Measurements from ENCODE around the gene GOLGA6C.
"Not testable (repeated sequence)": the region's sequence is repeated elsewhere in the genome, so short reads cannot be mapped to it uniquely, and the experiment has no call there.

Gene GOLGA6C

GRCh38 chr15:75223688-75224087 is 34.4 kb upstream of the GOLGA6C start:
- ChIA-PET POLR2A (ENCODE audit: low non-redundant PET) (no interaction called here), CTCF (no interaction called here)
- no peak overlapping the region for H3K27ac ChIP-seq
- no peak for DNase-seq (ENCODE audit: low spot score)
- no peak for TF ChIP-seq CTCF (conservative IDR thresholded peaks at IDR 0.05; ENCODE audit: low read depth)

GRCh38 chr15:75224281-75224680 is 33.9 kb upstream of the GOLGA6C start:
- ChIA-PET CTCF (no interaction called here), POLR2A (ENCODE audit: low non-redundant PET) (no interaction called here)
- DNase-seq (ENCODE audit: low spot score), result no peak
- H3K27ac ChIP-seq, result no peak overlapping the region
- no peak for TF ChIP-seq CTCF (conservative IDR thresholded peaks at IDR 0.05; ENCODE audit: low read depth)

- CTCF ChIA-PET; H3K27ac ChIP-seq; POLR2A ChIA-PET (ENCODE audit: low non-redundant PET); DNase-seq (ENCODE audit: low spot score): not testable (repeated sequence)
Measured at GRCh38 chr15:75225102-75225836, 32.9 kb upstream of the GOLGA6C start.

GRCh38 chr15:75225951-75226732 is 32.0 kb upstream of the GOLGA6C start:
- no peak overlapping the region for H3K27ac ChIP-seq
- TF ChIP-seq CTCF (conservative IDR thresholded peaks at IDR 0.05; ENCODE audit: low read depth), result no peak
- DNase-seq (ENCODE audit: low spot score), result no peak
- ChIA-PET CTCF (no interaction called here), POLR2A (ENCODE audit: low non-redundant PET) (no interaction called here)

GRCh38 chr15:75227112-75227511 is 31.0 kb upstream of the GOLGA6C start:
- DNase-seq (ENCODE audit: low spot score); POLR2A ChIA-PET (ENCODE audit: low non-redundant PET); H3K27ac ChIP-seq: not testable (repeated sequence)
- CTCF ChIA-PET, result interaction anchor here (0.6 to 0.7 kb wide), 2 partner anchors 136 to 209 kb away, joined by 3 read pairs; no protein-coding TSS in a partner anchor

- DNase-seq (ENCODE audit: low spot score), result no peak
- CTCF ChIA-PET, result no interaction called here
- POLR2A ChIA-PET (ENCODE audit: low non-redundant PET), result no interaction called here
- no peak for TF ChIP-seq CTCF (conservative IDR thresholded peaks at IDR 0.05; ENCODE audit: low read depth)
- H3K27ac ChIP-seq, result no peak overlapping the region
Measured at GRCh38 chr15:75227663-75228280, 30.4 kb upstream of the GOLGA6C start.

- no peak for DNase-seq (ENCODE audit: low spot score)
- POLR2A ChIA-PET (ENCODE audit: low non-redundant PET), result no interaction called here
- CTCF ChIA-PET, result no interaction called here
- no peak for TF ChIP-seq CTCF (conservative IDR thresholded peaks at IDR 0.05; ENCODE audit: low read depth)
- H3K27ac ChIP-seq, result no peak overlapping the region
Measured at GRCh38 chr15:75228787-75229186, 29.3 kb upstream of the GOLGA6C start.
